Medulla oblongata (tissue), 1 donor: ENCODE measurements around the gene GRPEL2.
A peak's percentile ranks its signal among the peaks of the same experiment; 100 is the strongest.

Experiments used
- DNase-seq: peaks from one replicate; pipeline ENCODE4 v3.0.0-alpha.2; 2015; ENCODE audit errors: extremely low spot score

GRPEL2 gene

GRCh38 chr5:149345147-149345891, at the start of gene GRPEL2:
TSS of gene GRPEL2 (plus strand) at chr5:149345499. CDS start at chr5:149345540, 41 bp downstream.
- DNase-seq = peak; percentile 95

GRCh38 chr5:149297340-149298025, 47.8 kb upstream of the GRPEL2 start:
- no peak for DNase-seq

GRCh38 chr5:149298163-149298562, 47.1 kb upstream of the GRPEL2 start:
- DNase-seq = no peak

- no peak for DNase-seq
Measured at GRCh38 chr5:149298842-149299404, 46.4 kb upstream of the GRPEL2 start.

GRCh38 chr5:149299451-149300054, 45.7 kb upstream of the GRPEL2 start:
- DNase-seq = no peak

- DNase-seq = no peak
Measured at GRCh38 chr5:149300441-149300840, 44.9 kb upstream of the GRPEL2 start.

GRCh38 chr5:149301049-149301743, 44.1 kb upstream of the GRPEL2 start:
- no peak for DNase-seq

- no peak for DNase-seq
Measured at GRCh38 chr5:149301744-149302380, 43.4 kb upstream of the GRPEL2 start.

- no peak for DNase-seq
Measured at GRCh38 chr5:149302641-149303040, 42.7 kb upstream of the GRPEL2 start.

- DNase-seq = no peak
Measured at GRCh38 chr5:149303210-149303609, 42.1 kb upstream of the GRPEL2 start.

- no peak for DNase-seq
Measured at GRCh38 chr5:149304195-149305078, 40.9 kb upstream of the GRPEL2 start.

- no peak for DNase-seq
Measured at GRCh38 chr5:149309354-149309753, 35.9 kb upstream of the GRPEL2 start.

- DNase-seq = no peak
Measured at GRCh38 chr5:149310488-149310887, 34.8 kb upstream of the GRPEL2 start.

- no peak for DNase-seq
Measured at GRCh38 chr5:149310947-149311658, 34.2 kb upstream of the GRPEL2 start.

GRCh38 chr5:149313151-149313841, 32.0 kb upstream of the GRPEL2 start:
- DNase-seq = no peak

GRCh38 chr5:149314571-149315111, 30.7 kb upstream of the GRPEL2 start:
- no peak for DNase-seq

- no peak for DNase-seq
Measured at GRCh38 chr5:149315753-149316152, 29.5 kb upstream of the GRPEL2 start.

- DNase-seq = peak; percentile 75
Measured at GRCh38 chr5:149317281-149318048, 27.8 kb upstream of the GRPEL2 start.
